GM12892 (cell line): ENCODE data around the gene SCT.

Source experiments
- DNase-seq: peaks from one replicate; pipeline ENCODE4 v3.0.0; 2011; ENCODE audit not compliant: insufficient read length
- FAIRE-seq: peaks from 2 replicates; lab custom pipeline; 2011; peaks lifted over from hg19 to GRCh38; lab: Jason Lieb, UNC
- POLR2A ChIP-seq: IDR thresholded peaks from 2 replicates; pipeline ENCODE4 v1.6.1; 2011; ENCODE audit warnings: low read depth, low read length, control low read depth
- POLR2AphosphoS5 ChIP-seq: IDR thresholded peaks from 2 replicates; pipeline ENCODE4 v1.6.1; 2011; ENCODE audit warnings: low read depth, low read length, control low read depth
- TAF1 ChIP-seq: IDR thresholded peaks from 2 replicates; pipeline ENCODE4 v1.6.1; 2011; ENCODE audit warnings: low read depth, mild to moderate bottlenecking, control low read depth, low read length, borderline replicate concordance

Gene SCT

GRCh38 chr11:597166-597725 is 29.7 kb downstream of the SCT start:
- no peak for FAIRE-seq
- no peak for DNase-seq
- no peak for TF ChIP-seq POLR2AphosphoS5
- TF ChIP-seq TAF1, result no peak
- TF ChIP-seq POLR2A, result no peak

- FAIRE-seq, result no peak
- no peak for TF ChIP-seq POLR2A
- no peak for TF ChIP-seq POLR2AphosphoS5
- no peak for TF ChIP-seq TAF1
- no peak for DNase-seq
Observed at GRCh38 chr11:596374-596773, 30.6 kb downstream of the SCT start.

GRCh38 chr11:595400-595799 is 31.6 kb downstream of the SCT start:
- no peak for FAIRE-seq
- DNase-seq, result no peak
- TF ChIP-seq TAF1 (no peak), POLR2A (no peak), POLR2AphosphoS5 (no peak)

GRCh38 chr11:593347-593746 is 33.6 kb downstream of the SCT start:
- TF ChIP-seq POLR2AphosphoS5 (no peak), TAF1 (no peak), POLR2A (no peak)
- FAIRE-seq (no peak), DNase-seq (no peak)

- FAIRE-seq (no peak), DNase-seq (no peak)
- no peak for TF ChIP-seq TAF1
- no peak for TF ChIP-seq POLR2AphosphoS5
- no peak for TF ChIP-seq POLR2A
Observed at GRCh38 chr11:592918-593317, 34.1 kb downstream of the SCT start.

- DNase-seq (no peak), FAIRE-seq (no peak)
- TF ChIP-seq TAF1, result no peak
- TF ChIP-seq POLR2A, result no peak
Observed at GRCh38 chr11:592501-592900, 34.5 kb downstream of the SCT start.

GRCh38 chr11:590997-591396 is 36.0 kb downstream of the SCT start:
- DNase-seq (no peak), FAIRE-seq (no peak)
- no peak for TF ChIP-seq TAF1
- TF ChIP-seq POLR2A, result 0 out of 2 replicates have a peak, but pooled peaks have one; percentile 10
- TF ChIP-seq POLR2AphosphoS5, result no peak

- FAIRE-seq, result no peak
- DNase-seq, result no peak
- TF ChIP-seq TAF1 (no peak), POLR2AphosphoS5 (no peak), POLR2A (no peak)
Observed at GRCh38 chr11:589798-590197, 37.2 kb downstream of the SCT start.

GRCh38 chr11:587978-588380 is 39.0 kb downstream of the SCT start:
- DNase-seq (no peak), FAIRE-seq (no peak)

GRCh38 chr11:587546-587945 is 39.4 kb downstream of the SCT start:
- DNase-seq (no peak), FAIRE-seq (no peak)
- TF ChIP-seq POLR2AphosphoS5 (no peak), POLR2A (no peak), TAF1 (no peak)

More at GRCh38 chr11:587978-588380, 39.0 kb downstream of the SCT start:
- TF ChIP-seq POLR2A (no peak), TAF1 (no peak), POLR2AphosphoS5 (no peak)

- DNase-seq (no peak), FAIRE-seq (no peak)
Observed at GRCh38 chr11:586376-587316, 40.3 kb downstream of the SCT start.

More at GRCh38 chr11:586376-587316, 40.3 kb downstream of the SCT start:
- TF ChIP-seq POLR2AphosphoS5 (no peak), POLR2A (no peak), TAF1 (no peak)
